HG02981 (cell line): ENCODE results near the gene CASD1.

ENCODE experiments used
- ATAC-seq: cut with Tn5 transposase; IDR thresholded peaks from one replicate; pipeline ENCODE4 v1.9.1; 2021; ENCODE audit warnings: mild to moderate bottlenecking, moderate library complexity; ENCODE audit not compliant: unreplicated experiment

The CASD1 gene

GRCh38 chr7:94578614-94579013 lies 69.0 kb downstream of the CASD1 start:
- ATAC-seq, result no peak

- ATAC-seq, result no peak
Observed at GRCh38 chr7:94579470-94579869, 69.9 kb downstream of the CASD1 start.

GRCh38 chr7:94580601-94581000 lies 71.0 kb downstream of the CASD1 start:
- ATAC-seq, result no peak

- no peak for ATAC-seq
Observed at GRCh38 chr7:94584113-94584512, 74.5 kb downstream of the CASD1 start.

GRCh38 chr7:94588075-94588474 lies 78.5 kb downstream of the CASD1 start:
- ATAC-seq, result no peak

- peak; percentile 52 for ATAC-seq
Observed at GRCh38 chr7:94590526-94591162, 81.0 kb downstream of the CASD1 start.

GRCh38 chr7:94591176-94591575 lies 81.6 kb downstream of the CASD1 start:
- ATAC-seq, result peak; percentile 80

- ATAC-seq, result no peak
Observed at GRCh38 chr7:94594882-94595281, 85.3 kb downstream of the CASD1 start.

- no peak for ATAC-seq
Observed at GRCh38 chr7:94595717-94596116, 86.1 kb downstream of the CASD1 start.

GRCh38 chr7:94600267-94600666 lies 90.7 kb downstream of the CASD1 start:
- no peak for ATAC-seq

- ATAC-seq, result no peak
Observed at GRCh38 chr7:94602181-94602580, 92.6 kb downstream of the CASD1 start.

- no peak for ATAC-seq
Observed at GRCh38 chr7:94605031-94605430, 95.4 kb downstream of the CASD1 start.
